Panc1 (cell line): ENCODE data around the gene KIF4B.

Source experiments
- CTCF ChIP-seq: fragments of 450-650 bp; IDR thresholded peaks from 2 replicates; pipeline ENCODE4 v1.5.1; 2017; ENCODE audit warnings: mild to moderate bottlenecking
- POLR2AphosphoS5 ChIP-seq: IDR thresholded peaks from 2 replicates; pipeline ENCODE4 v1.6.1; 2012; ENCODE audit warnings: mild to moderate bottlenecking, low read depth, low read length, moderate library complexity

- TF ChIP-seq CTCF (no peak), POLR2AphosphoS5 (no peak)
Observed at GRCh38 chr5:155019601-155020226, 6.2 kb downstream of the KIF4B start.
